Transverse colon (tissue), 4 donors: Measurements from ENCODE around the gene OAS3.

Experiments
- CTCF ChIP-seq, 5 experiments: fragments of 200-600 bp in 3 of 5; fragments of 450-650 bp in 2 of 5; sonication (generic) in 3 of 5; IDR thresholded peaks; 1 replicate in 2 of 5; 2 replicates in 3 of 5; pipeline ENCODE4 v1.5.1; 2016 to 2017; ENCODE audit warnings: antibody characterized with exemption in 5 of 5, inconsistent platforms in 3 of 5, mild to moderate bottlenecking in 2 of 5, moderate library complexity in 1 of 5
- POLR2A ChIP-seq: fragments of 450-650 bp; IDR thresholded peaks from one replicate; pipeline ENCODE4 v1.6.1; 2016; ENCODE audit warnings: antibody characterized with exemption, mild to moderate bottlenecking, moderate library complexity
- POLR2AphosphoS5 ChIP-seq, 3 donors: sonication (generic); formaldehyde crosslinking; IDR thresholded peaks; one replicate each; pipeline ENCODE4 v1.6.1; 2016; ENCODE audit warnings: antibody characterized with exemption in 3 of 3

GRCh38 chr12:112908548-112908947 lies 29.7 kb upstream of the OAS3 start:
- TF ChIP-seq POLR2A (no peak), CTCF (IDR thresholded peaks at IDR 0.05) (no peak), POLR2AphosphoS5 (IDR thresholded peaks at IDR 0.05) (no peak)
